GM10248 (cell line): ENCODE data around the gene LRRC8D.

ENCODE experiments used
- CTCF ChIA-PET: fragments of 300-600 bp; sonication (Branson Sonifier 250); formaldehyde crosslinking; extraction: SDS; loops from one replicate; lab custom pipeline; 2021; ENCODE audit warnings: antibody characterized with exemption; lab: Yijun Ruan, JAX
- POLR2A ChIA-PET: fragments of 350-650 bp; sonication (Branson Sonifier 250); formaldehyde crosslinking; extraction: SDS; loops from one replicate; lab custom pipeline; 2020; ENCODE audit warnings: antibody characterized with exemption; lab: Yijun Ruan, JAX
- DNase-seq: peaks from one replicate; pipeline ENCODE4 v3.0.0; 2012; ENCODE audit errors: extremely low spot score
- TF ChIP-seq, protein P1 (sequence below): IDR thresholded peaks from 2 replicates; pipeline ENCODE4 v1.5.1; 2012; ENCODE audit warnings: mild to moderate bottlenecking, low read depth; ENCODE audit errors: extremely low read depth, missing control alignments, control extremely low read depth

LRRC8D gene

DNA sequence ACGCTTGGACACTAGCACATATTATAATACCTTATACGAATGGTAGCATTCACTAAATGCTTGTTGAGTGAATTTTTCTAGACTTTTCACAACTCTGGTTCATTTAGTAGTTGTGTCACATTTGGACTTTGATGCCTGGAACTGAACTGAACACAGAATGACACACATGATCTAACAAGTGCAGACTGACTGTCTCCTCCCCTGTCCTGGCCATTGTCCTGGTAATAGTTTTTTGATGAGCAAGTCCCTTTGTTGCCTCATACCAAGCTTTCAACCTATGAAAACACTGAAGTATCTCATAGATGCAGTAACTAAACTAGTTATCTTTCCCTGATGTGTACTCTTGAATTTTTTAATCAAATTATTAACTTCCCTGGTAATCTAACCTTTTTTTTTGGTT is 66.4 kb downstream of the LRRC8D start:
- no peak for DNase-seq
- ChIA-PET CTCF (no interaction called here), POLR2A (no interaction called here)

DNA sequence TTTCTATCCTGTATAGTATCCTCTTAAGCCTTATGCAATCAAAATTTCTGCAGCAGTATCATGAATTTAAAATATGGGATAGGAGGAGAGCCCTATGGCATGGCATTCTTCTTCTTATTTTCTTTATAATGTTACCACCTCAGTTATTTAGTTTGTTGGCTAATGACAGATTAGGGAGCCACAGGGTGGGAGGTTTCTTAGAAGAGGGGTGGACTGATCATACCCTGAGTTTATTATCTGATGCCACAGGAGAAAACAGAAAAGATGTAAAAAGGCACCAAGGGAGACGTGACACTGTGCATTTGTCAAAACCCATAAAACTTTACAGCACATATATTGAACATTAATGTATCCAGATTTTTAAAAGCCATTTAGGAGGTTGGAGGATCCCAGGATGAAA is 66.9 kb downstream of the LRRC8D start:
- DNase-seq: no peak
- TF ChIP-seq, protein P1, sequence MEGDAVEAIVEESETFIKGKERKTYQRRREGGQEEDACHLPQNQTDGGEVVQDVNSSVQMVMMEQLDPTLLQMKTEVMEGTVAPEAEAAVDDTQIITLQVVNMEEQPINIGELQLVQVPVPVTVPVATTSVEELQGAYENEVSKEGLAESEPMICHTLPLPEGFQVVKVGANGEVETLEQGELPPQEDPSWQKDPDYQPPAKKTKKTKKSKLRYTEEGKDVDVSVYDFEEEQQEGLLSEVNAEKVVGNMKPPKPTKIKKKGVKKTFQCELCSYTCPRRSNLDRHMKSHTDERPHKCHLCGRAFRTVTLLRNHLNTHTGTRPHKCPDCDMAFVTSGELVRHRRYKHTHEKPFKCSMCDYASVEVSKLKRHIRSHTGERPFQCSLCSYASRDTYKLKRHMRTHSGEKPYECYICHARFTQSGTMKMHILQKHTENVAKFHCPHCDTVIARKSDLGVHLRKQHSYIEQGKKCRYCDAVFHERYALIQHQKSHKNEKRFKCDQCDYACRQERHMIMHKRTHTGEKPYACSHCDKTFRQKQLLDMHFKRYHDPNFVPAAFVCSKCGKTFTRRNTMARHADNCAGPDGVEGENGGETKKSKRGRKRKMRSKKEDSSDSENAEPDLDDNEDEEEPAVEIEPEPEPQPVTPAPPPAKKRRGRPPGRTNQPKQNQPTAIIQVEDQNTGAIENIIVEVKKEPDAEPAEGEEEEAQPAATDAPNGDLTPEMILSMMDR: no peak
- CTCF ChIA-PET: interaction anchor here (1.3 kb wide), 1 partner anchor 11 kb away, joined by 4 read pairs; no protein-coding TSS in a partner anchor
- POLR2A ChIA-PET: no interaction called here

More for the DNA sequence above, 66.4 kb downstream of the LRRC8D start:
- TF ChIP-seq, protein P1: no peak

DNA sequence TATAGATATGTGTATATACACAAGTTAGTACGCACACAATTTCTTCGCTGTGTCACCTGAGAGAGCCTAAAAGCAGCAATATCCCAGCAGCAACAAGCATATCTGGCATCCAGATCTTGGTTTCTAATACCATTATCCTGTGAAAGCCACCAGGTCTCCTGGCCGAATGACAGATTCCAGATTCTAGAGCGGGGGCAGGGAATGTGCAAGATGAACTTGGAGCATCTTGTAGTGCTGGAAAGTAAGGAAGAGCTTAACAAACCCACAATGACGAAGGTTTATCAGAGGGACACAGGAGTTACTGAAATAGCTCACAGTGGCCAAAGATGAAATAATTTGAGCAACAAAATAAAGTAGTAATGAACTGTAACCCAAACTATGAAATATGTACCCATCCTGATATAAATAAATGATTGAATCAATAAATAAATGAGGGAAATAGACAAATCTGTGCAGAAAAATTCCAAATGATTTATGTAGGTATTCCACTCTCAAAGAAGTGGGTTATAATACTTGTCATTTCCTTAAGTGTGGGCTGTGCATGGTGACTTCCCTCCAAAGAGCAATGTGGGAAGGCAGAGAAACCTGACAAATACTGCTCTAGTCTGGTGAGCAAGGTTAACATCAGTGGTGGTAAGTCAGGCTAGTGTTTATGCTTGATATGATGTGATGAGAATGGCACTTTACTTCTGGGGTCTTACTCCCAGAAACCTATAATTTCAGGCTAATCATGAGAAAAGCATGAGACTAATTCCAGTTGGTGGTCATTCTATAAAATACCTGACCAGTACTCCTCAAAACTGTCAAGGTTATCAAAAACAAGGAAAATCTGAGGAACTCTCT is 67.9 kb downstream of the LRRC8D start:
- POLR2A ChIA-PET: no interaction called here
- no peak for DNase-seq
- CTCF ChIA-PET: interaction anchor here (1.3 kb wide), 1 partner anchor 12 kb away, joined by 4 read pairs; no protein-coding TSS in a partner anchor
- TF ChIP-seq, protein P1: no peak

DNA sequence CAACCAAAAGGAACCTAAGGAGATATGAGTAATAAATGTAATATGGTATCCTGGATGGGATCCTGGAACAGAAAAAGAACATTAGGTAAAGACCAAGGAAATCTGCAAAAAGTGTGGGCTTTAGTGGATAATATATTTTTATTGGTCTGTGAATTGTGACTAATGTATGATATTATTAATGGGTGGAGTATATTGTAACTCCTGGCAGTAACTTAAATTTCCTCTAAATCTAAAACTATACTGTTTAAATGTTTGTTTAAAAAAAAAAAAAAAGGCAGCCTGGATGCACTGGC is 68.4 kb downstream of the LRRC8D start:
- CTCF ChIA-PET: no interaction called here
- POLR2A ChIA-PET: no interaction called here
- no peak for DNase-seq
- TF ChIP-seq, protein P1: no peak

DNA sequence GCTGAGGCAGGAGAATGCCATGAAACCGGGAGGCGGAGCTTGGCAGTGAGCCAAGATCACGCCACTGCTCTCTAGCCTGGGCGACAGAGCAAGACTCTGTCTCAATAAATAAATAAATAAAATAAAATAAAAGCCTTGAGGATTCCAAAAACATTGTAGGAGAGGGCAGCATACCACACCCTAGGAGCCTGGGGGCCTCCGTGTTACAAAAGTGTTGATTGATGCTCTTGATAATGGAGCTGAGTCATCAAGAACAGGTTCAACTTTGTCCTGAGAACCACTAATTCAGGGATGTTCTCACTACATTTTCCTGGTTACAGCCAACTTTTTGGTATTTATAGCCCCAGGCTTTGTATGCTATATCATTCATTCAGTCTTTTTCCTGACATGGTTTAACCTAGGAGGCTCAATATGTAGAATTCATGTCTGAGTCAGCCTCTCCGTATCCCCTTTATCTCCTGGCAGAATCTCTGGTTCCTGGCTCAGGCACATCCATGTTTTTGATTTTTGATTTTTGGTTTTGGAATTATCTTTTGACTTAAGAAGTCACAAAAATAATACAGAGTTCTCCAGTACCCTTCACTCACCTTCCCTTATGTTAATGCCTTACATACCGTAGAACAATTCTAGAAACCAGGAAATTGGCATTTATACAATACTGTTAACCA is 69.4 kb downstream of the LRRC8D start:
- DNase-seq: no peak
- CTCF ChIA-PET: no interaction called here
- TF ChIP-seq, protein P1: no peak
- POLR2A ChIA-PET: no interaction called here

DNA sequence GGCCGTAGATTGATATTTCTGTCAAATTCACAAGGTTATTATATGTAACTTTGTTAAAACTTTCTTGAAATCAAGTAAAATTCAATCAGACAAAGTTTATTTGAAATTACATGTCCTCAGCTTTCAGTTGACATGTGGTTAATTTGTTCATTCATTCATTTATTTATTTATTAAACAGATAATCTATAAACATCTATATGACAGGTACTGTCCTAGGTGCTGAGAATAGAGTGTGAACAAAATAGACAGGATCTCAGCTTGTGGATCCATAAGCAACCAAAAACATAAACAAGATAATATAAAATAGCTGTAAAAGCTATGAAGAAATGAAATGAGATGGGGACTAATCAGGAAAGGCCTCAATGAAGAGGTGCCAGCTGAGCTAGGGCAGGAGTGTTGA is 72.0 kb downstream of the LRRC8D start:
- TF ChIP-seq, protein P1: no peak
- DNase-seq: no peak
- ChIA-PET CTCF (interaction anchor here (1.3 kb wide), 1 partner anchor 56 kb away, joined by 3 read pairs; no protein-coding TSS in a partner anchor), POLR2A (no interaction called here)
